Aorta (tissue), 5 donors: ENCODE measurements around the gene SCN1B. TPM values are rescaled to one million over a fixed set of nuclear protein-coding genes. Genes with fewer than 3 reads are reported as not detected.

ENCODE experiments used
- ATAC-seq: fragments of 200-7000 bp; cut with Tn5 transposase; one replicate; pipeline ENCODE4 v1.9.1; 2022; ENCODE audit warnings: moderate library complexity; ENCODE audit not compliant: low FRiP score
- DNase-seq, 2 donors: peaks; one replicate each; pipeline ENCODE4 v3.0.0-alpha.2; 2020
- H3K27ac ChIP-seq, 2 donors: one replicate each; pipeline ENCODE4 v1.5.1; 2013; ENCODE audit warnings: low read length in 2 of 2, mild to moderate bottlenecking in 2 of 2, moderate library complexity in 2 of 2, control low read depth in 1 of 2, inconsistent platforms in 1 of 2, low read depth in 1 of 2
- H3K27me3 ChIP-seq, 2 donors: one replicate each; pipeline ENCODE4 v1.6.1; 2013; ENCODE audit warnings: control low read depth in 1 of 2, low read length in 1 of 2, mild to moderate bottlenecking in 1 of 2, moderate library complexity in 1 of 2; ENCODE audit not compliant: insufficient read depth in 2 of 2, control insufficient read depth in 1 of 2
- H3K36me3 ChIP-seq, 2 donors: one replicate each; pipeline ENCODE4 v1.6.1; 2013; ENCODE audit warnings: control low read depth in 1 of 2, low read length in 1 of 2, mild to moderate bottlenecking in 1 of 2; ENCODE audit not compliant: insufficient read depth in 2 of 2, control insufficient read depth in 1 of 2
- H3K4me1 ChIP-seq, 2 donors: one replicate each; pipeline ENCODE4 v1.6.1; 2013; ENCODE audit warnings: low read length in 2 of 2, control low read depth in 1 of 2, mild to moderate bottlenecking in 1 of 2, moderate library complexity in 1 of 2; ENCODE audit not compliant: insufficient read depth in 2 of 2, control insufficient read depth in 1 of 2
- H3K4me3 ChIP-seq, 2 donors: one replicate each; pipeline ENCODE4 v1.5.1; 2013; ENCODE audit warnings: low read length in 2 of 2, control low read depth in 1 of 2, mild to moderate bottlenecking in 1 of 2
- H3K9me3 ChIP-seq: one replicate; pipeline ENCODE4 v1.6.1; 2013; ENCODE audit warnings: mild to moderate bottlenecking, low read length; ENCODE audit not compliant: control insufficient read depth
- WGBS, 2 donors: extraction: QIAGEN DNeasy Blood & Tissue Kit; methylation state at CpG; one replicate each; pipeline ENCODE4 v1.1.7; 2013; 5-methylcytosine and 5-hydroxymethylcytosine counted together
- intact Hi-C, 2 donors: fragments of 100-400 bp; cut with DNase I; formaldehyde crosslinking; loops; one replicate each; pipeline versions ENCODE4 v1.14.2 to v1.15.0; 2022
- polyA plus RNA-seq, 2 donors: library from polyadenylated mRNA; stranded (reverse); fragments of 200-250 nt; gene quantifications; one replicate each; pipeline ENCODE4 v1.2.3, GENCODE V29; 2013
- total RNA-seq, 2 donors: library from RNA; stranded (reverse); fragmentation: NEBNext Ultra II Directional; extraction: Animal tissue kit (Norgen Biotek cat#: 25700); gene quantifications; one replicate each; pipeline ENCODE4 v1.2.1, GENCODE V29; 2021
- donor health status: healthy with polysubstance abuse.
- donor health status: Bipolar disorder and iron deficiency.
- donor health status: DM: no; HTN: no; CAD: no.
- donor health status: DM: no; HTN: no; CAD: no.
- donor health status: DM: yes; HTN: yes; CAD: no.

Gene SCN1B
- total and polyA plus RNA-seq, 4 donors = 9.9 to 21.4 (median 13.6) TPM

GRCh38 chr19:35076657-35077056, 46.4 kb downstream of the SCN1B start:
- WGBS, 2 donors = 69 to 73% methylated on average over 8 of the region's 8 CpGs
- ATAC-seq = no peak
- H3K27me3 ChIP-seq = no peaks in the 10 kb centered on the region
- no peaks in the 10 kb centered on the region for H3K36me3 ChIP-seq
- no peak for DNase-seq
- H3K27ac ChIP-seq = no peak overlapping the region
- no peaks in the 10 kb centered on the region for H3K9me3 ChIP-seq
- H3K4me3 ChIP-seq = no peak overlapping the region
- H3K4me1 ChIP-seq = no peaks in the 10 kb centered on the region
- intact Hi-C loops = no loop called here

- Histone ChIP-seq H3K9me3 (no peaks in the 10 kb centered on the region), H3K4me1 (no peaks in the 10 kb centered on the region), H3K27ac (no peak overlapping the region), H3K4me3 (no peak overlapping the region), H3K27me3 (no peaks in the 10 kb centered on the region), H3K36me3 (no peaks in the 10 kb centered on the region)
- 90% methylated on average over 17 of the region's 17 CpGs for WGBS, 2 donors
- intact Hi-C loops = no loop called here
- DNase-seq = no peak
- no peak for ATAC-seq
Measured at GRCh38 chr19:35077411-35078223, 47.3 kb downstream of the SCN1B start.

- 87 to 89% methylated on average over 14 of the region's 14 CpGs for WGBS, 2 donors
- intact Hi-C loops = no loop called here
- H3K27ac ChIP-seq = no peak overlapping the region
- no peak overlapping the region for H3K4me3 ChIP-seq
- H3K27me3 ChIP-seq = no peaks in the 10 kb centered on the region
- H3K4me1 ChIP-seq = no peaks in the 10 kb centered on the region
- no peaks in the 10 kb centered on the region for H3K36me3 ChIP-seq
- no peaks in the 10 kb centered on the region for H3K9me3 ChIP-seq
- DNase-seq (no peak), ATAC-seq (no peak)
Measured at GRCh38 chr19:35079826-35080225, 49.6 kb downstream of the SCN1B start.

DNA sequence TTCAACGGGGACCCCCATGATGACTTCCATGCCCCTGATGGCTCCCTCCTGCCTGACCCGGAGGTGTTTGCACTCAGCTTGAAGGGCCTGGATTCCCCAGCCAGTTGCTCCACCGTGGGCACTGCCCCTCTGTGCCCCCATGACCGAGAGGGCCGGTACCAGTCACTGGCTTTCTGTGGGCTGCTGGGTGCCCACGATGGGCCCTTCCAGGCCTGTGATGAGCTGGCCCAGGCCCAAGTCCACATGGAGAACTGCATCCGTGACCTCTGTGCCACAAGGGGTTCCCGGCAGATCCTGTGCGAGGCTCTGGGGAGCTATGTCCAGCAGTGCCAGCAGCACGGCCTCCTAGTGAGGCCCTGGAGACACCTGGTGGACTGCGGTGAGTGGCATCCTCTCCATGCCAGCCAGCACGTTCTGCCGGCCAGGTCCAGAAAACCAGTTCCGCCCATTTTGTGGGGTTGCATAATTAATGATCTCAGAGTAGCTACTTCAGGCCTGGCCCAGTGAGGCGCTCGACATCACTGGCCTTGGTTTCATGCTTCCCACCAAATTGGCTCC, 50.4 kb downstream of the SCN1B start:
- ATAC-seq = no peak
- Histone ChIP-seq H3K27me3 (no peaks in the 10 kb centered on the region), H3K36me3 (no peaks in the 10 kb centered on the region), H3K4me1 (no peaks in the 10 kb centered on the region), H3K4me3 (no peak overlapping the region), H3K27ac (no peak overlapping the region), H3K9me3 (no peaks in the 10 kb centered on the region)
- DNase-seq = no peak
- intact Hi-C loops = no loop called here
- WGBS, 2 donors = 82 to 84% methylated on average over 16 of the region's 16 CpGs

DNA sequence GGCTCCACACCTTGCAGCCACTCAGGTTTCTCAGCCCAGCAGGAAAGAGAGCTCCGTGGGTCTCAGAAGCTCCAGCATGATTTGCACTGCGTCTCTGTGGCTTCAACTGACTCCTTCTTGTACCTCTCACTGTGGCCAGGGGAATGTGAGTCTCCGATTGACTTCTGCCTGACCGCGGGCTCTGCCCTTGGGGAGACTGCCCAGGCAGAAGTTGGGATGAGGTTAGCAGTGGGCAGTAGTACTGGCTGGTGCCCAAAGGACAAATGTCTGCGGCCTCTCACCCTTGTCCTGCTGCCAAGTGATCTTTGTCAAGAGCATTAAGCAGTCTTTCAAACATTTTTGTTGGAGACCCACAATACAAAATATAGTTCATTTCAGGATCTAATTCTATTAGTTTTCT, 50.9 kb downstream of the SCN1B start:
- no peaks in the 10 kb centered on the region for H3K4me1 ChIP-seq
- no peak for DNase-seq
- ATAC-seq = no peak
- H3K36me3 ChIP-seq = no peaks in the 10 kb centered on the region
- intact Hi-C loops = no loop called here
- H3K27ac ChIP-seq = no peak overlapping the region
- H3K9me3 ChIP-seq = no peaks in the 10 kb centered on the region
- WGBS, 2 donors = 85 to 88% methylated on average over 6 of the region's 6 CpGs
- H3K4me3 ChIP-seq = no peak overlapping the region
- no peaks in the 10 kb centered on the region for H3K27me3 ChIP-seq

DNA sequence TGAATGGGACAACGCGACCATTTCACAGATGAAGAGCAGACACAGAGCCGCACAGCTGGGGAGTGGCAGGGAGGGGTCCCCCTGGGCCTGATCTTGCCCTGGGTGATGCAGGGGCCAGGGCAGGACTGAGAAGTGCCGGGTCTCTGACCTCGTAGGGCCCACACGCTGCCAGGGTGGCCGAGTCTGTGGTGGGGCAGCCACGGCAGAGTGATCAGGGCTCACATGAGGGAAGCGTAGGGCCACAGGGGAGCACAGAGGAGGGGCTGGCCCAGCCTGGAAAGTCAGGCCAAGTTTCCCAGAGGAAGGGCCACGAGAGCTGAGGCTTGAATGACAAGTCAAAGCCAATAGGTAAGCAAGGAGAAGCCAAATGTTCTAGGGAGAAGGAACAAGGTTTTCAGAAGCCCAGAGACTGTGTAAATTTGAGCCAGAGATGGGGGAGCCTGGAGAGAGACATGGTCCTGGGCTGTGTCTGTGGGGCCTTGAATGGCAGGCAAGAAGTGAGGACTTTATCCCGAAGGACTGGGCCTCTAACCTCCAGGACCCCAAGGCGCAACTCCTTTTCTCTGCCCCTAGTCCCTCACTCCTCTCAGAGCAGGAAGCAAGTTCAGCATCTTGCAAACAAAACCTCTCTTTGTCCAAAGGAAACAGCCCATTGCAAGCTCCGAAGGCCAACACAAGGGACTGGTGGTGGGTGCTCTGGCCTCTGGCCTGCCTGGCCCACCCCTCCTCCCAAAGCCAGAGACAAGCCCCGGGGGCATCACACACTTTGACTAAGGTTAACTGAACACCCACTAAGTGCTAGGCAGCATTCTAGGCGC, 53.6 kb downstream of the SCN1B start:
- WGBS, 2 donors = 80 to 81% methylated on average over 15 of the region's 15 CpGs
- Histone ChIP-seq H3K36me3 (no peaks in the 10 kb centered on the region), H3K27me3 (no peaks in the 10 kb centered on the region), H3K4me3 (no peak overlapping the region), H3K9me3 (no peaks in the 10 kb centered on the region), H3K4me1 (no peaks in the 10 kb centered on the region), H3K27ac (no peak overlapping the region)
- intact Hi-C loops = no loop called here
- ATAC-seq (no peak), DNase-seq (no peak)

GRCh38 chr19:35084509-35084762, 54.2 kb downstream of the SCN1B start:
- DNase-seq (no peak), ATAC-seq (no peak)
- H3K4me3 ChIP-seq = no peak overlapping the region
- intact Hi-C loops = no loop called here
- H3K27ac ChIP-seq = no peak overlapping the region
- 82 to 89% methylated on average over 3 of the region's 3 CpGs for WGBS, 2 donors
- H3K9me3 ChIP-seq = no peaks in the 10 kb centered on the region
- no peaks in the 10 kb centered on the region for H3K4me1 ChIP-seq
- H3K36me3 ChIP-seq = no peaks in the 10 kb centered on the region
- no peaks in the 10 kb centered on the region for H3K27me3 ChIP-seq

DNA sequence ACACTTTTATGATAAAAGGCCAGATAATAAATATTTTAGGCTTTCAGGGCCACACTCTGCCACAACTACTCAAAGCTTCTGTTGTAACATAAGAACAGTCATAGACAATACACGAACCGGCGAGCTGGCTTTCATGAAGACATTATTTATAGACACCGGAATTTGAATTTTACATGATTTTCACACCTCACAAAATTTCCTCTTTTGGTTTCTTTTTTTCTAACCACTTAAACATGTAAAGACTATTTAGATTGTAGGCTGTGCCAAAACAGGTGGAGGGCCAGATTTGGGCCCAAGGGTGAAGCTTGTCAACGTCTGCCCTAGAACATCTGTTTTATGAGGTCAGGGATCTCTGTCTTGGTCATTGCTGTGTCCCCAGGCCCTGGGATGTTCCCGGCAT, 55.7 kb downstream of the SCN1B start:
- intact Hi-C loops = no loop called here
- 75 to 80% methylated on average over 6 of the region's 6 CpGs for WGBS, 2 donors
- H3K4me3 ChIP-seq = no peak overlapping the region
- no peaks in the 10 kb centered on the region for H3K36me3 ChIP-seq
- no peak overlapping the region for H3K27ac ChIP-seq
- H3K27me3 ChIP-seq = no peaks in the 10 kb centered on the region
- ATAC-seq = no peak
- DNase-seq = no peak
- no peaks in the 10 kb centered on the region for H3K4me1 ChIP-seq
- no peaks in the 10 kb centered on the region for H3K9me3 ChIP-seq

DNA sequence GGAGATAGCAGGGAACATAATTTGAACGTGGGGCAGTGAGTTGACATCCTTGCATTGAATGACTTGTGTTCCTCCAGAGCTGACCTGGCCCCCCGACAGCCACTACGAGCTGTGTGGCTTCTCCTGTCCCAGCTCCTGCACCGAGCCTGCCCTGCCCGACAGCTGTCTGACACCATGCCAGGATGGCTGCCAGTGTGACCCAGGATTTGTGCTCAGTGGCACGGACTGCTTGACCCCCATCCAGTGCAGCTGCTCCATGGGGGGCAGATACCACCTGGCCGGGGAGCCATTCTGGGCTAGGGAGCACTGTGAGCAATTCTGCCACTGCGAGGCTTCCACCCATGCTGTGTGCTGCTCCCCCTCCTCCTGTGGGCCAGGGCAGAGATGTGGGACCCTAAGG, 56.2 kb downstream of the SCN1B start:
- intact Hi-C loops = no loop called here
- H3K4me3 ChIP-seq = no peak overlapping the region
- H3K27ac ChIP-seq = no peak overlapping the region
- no peaks in the 10 kb centered on the region for H3K36me3 ChIP-seq
- ATAC-seq = no peak
- DNase-seq = no peak
- H3K27me3 ChIP-seq = no peaks in the 10 kb centered on the region
- H3K9me3 ChIP-seq = no peaks in the 10 kb centered on the region
- 72 to 73% methylated on average over 8 of the region's 8 CpGs for WGBS, 2 donors
- no peaks in the 10 kb centered on the region for H3K4me1 ChIP-seq
